Mesenteric fat pad (tissue), 1 donor: ENCODE data around the gene ANKRD44. TPM values are rescaled to one million over a fixed set of nuclear protein-coding genes. Genes with fewer than 3 reads are reported as not detected.

ENCODE experiments used
- DNase-seq: peaks from one replicate; pipeline ENCODE4 v3.0.0-alpha.2; 2020; ENCODE audit warnings: low spot score
- total RNA-seq: library from RNA; stranded (reverse); fragmentation: NEBNext Ultra II Directional; extraction: Animal tissue kit (Norgen Biotek cat#: 25700); gene quantifications from one replicate; pipeline ENCODE4 v1.2.1, GENCODE V29; 2021
- donor health status: DM: yes; HTN: yes; CAD: no.

ANKRD44 gene
- total RNA-seq, 1 donor from 2014 or later, result 26.0 TPM

- no peak for DNase-seq
These were observed 100.7 kb downstream of the ANKRD44 start for GRCh38 chr2:197209742-197210408.

DNA sequence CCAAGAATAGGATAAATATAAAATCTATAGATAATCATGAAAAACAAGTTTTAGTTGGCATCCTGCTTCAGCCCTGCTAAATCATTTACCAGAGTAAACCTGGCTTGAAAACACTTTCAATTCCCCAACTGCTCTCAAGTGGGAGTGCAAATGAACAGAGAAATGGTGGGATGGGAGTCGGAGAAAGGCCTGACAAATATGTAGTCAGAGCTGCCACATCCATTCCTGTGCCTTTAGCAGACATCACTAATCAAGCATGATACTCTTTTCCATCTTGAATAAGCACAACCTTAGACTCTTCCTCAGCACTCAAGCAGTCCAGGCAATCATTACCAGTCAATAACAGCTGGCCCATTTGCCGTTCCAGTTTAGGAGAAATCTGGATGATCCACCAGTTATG, 101.3 kb downstream of the ANKRD44 start:
- no peak for DNase-seq

- DNase-seq, result no peak
These were observed 101.7 kb downstream of the ANKRD44 start for GRCh38 chr2:197208841-197209240.

- DNase-seq, result no peak
These were observed 102.6 kb downstream of the ANKRD44 start for GRCh38 chr2:197208024-197208423.

DNA sequence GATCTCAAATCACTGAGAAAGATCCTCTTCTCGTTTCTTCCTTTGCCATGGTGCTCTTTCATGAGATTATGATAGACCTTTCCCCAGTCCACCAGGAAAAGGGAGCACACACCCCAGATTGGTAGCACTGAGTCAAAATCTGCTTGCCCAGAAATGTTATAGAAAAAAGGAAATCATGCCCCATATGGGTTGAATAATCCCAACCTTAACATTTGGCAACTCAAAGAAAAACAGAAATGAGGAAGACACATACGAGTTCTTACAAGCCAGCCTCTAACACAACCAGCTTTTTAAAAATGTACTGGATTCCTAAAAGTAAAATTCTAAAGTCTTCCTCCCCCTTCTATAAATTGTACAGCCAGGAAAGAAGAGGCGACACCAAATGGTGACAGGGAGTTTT, 103.0 kb downstream of the ANKRD44 start:
- DNase-seq, result no peak

- DNase-seq, result no peak
These were observed 103.5 kb downstream of the ANKRD44 start for GRCh38 chr2:197207106-197207505.

DNA sequence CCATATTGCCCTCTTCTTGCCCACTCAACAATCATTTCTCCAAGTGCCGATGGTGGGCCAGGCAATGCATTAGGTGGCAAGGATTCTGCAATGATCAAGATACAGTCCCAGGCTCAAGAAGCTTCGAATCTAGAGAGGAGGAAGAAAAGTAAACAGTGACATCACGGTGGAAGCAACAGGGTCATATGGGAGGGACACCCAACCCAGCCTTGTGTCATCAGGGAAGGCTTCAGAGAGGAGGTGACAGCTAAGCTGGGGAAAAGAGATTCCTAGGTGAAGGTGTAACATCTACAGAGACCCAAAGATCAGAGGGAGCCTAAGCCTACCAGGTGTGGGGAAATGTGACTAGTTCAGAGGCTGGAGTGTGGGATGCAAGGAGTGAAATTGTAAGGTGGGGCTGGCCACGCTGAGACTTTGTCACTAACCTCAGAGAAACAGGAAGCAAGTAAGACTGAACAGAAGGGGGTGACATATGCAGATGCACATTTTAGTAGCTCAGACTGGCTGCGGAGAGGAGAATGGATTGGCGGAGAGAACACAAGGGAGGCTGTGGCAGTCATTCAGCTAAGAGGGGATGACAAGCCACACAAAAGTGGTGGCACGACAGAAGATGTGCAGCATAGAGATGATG, 104.9 kb downstream of the ANKRD44 start:
- DNase-seq, result no peak

DNA sequence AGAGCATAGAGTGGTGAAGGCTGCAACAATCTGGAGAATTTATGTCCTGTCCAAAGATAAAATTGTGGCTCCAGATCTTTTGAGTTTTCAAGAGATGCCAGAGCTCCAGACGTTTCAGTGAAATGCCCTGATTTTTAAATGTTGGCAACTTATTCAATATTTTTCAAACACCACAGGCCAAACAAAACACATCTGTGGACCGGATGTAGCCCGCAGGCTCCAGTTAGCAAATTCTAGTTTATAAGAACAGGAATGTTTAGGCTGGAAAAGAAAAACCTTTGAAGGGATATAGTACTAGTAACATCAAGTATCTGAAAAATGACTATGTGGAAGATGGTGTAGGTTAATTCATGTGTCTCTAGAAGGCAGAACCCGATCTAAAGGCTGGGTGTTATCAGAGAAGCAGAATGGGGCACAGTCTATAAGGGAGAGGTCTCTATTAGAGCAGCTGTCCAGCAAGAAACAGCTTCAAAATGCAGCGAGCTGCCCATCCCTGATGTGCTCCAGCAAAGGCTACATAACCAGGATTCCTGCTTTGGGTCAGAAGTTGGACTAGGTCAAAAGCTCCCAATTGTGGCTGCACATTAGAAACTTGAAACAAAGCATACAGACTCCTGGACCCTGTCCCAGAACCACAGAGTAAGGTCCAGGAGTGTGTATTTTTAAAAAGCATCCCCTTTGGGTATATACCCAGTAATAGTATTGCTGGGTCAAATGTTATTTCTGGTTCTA, 105.9 kb downstream of the ANKRD44 start:
- DNase-seq, result no peak

GRCh38 chr2:197201874-197202273, 108.7 kb downstream of the ANKRD44 start:
- DNase-seq, result no peak

- DNase-seq, result no peak
These were observed 109.9 kb downstream of the ANKRD44 start for GRCh38 chr2:197200762-197201058.

- DNase-seq, result no peak
These were observed 110.4 kb downstream of the ANKRD44 start for GRCh38 chr2:197200051-197200761.

DNA sequence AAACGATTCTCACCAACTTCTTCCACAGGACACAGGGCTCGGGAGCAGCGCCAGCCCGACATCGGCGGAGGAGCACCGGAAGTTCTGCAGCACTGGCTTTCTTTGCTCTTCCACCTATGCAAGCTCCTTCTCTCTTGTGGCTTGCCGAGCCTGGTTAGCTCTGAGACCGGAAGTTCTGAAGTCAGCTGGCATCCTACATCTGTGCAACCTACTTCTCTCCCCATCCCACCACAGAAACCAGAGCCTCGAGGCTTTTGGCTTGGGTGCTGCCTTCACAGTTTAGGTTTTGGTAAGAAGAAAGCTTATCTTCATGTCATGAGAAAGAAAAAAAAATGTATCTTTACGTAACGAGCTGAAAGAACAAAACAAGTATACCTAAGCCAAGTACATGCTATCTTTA, 111.7 kb downstream of the ANKRD44 start:
- DNase-seq, result no peak

DNA sequence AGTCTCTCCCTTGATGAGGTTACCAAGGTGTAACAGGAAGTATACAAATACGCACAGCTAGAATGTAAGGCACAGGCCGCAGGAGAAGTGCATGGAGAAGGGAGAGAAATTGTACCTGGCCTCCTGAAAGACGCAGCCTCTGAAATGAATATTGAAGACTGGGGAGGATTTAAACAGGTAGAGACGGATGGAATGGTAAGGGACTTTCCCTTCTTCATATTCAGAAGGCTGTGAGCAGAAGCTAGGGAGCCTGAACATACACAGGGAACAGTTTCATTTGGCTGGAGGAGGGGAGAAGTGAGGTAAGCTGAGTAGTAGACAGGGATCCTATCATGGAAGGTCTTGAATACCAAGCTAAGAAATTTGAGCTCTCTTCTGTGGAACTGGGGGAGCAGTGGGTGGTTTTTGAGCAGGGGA, 112.7 kb downstream of the ANKRD44 start:
- no peak for DNase-seq

DNA sequence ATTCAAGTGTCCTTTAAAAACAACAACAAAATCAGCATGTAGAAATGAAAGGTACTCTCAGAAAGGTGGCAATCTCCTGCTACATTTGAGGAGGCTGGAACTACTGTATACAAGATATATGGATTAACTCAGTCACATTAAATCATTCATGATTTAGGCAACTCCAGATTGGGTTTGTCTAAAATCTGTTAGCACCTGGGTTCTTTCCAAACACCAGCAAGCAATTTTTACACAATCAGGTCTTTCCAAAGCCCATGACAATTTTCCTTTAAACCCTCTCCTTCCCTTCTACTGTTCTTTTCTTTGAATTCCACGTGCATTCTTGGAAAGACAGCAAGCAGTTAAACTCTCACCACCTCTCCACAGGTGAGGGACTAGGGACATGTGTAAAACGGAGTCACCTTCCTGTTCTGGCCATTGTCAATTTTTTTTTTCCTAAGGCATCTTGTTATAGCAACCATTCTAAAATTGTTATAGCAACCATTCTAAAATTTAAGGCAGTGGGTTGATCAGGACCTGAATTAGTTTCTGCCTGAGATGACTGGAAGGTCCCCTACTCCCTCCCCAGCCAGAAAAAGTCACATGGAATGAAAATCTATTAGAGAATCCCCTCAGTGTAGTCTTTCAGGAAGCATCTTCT, 113.9 kb downstream of the ANKRD44 start:
- DNase-seq, result no peak

- DNase-seq, result no peak
These were observed 115.1 kb downstream of the ANKRD44 start for GRCh38 chr2:197195518-197195917.

DNA sequence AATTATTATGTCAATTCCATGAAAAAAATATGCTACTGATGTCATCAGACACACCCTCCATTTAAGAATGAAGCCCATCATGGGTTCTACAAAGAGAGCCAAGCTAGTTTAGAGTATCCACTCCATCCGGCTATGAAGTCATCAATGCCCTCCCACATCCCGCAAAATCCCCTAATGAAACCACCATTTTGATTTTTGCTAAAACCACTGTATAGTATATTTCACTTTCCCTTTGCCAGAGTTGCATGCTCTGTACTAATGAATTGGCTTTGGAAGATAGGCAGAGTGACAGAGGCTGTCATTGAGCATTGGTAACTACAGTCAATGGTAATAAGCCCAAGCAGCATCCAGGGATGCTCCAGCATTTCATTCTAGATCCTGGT, 118.6 kb downstream of the ANKRD44 start:
- DNase-seq, result no peak

DNA sequence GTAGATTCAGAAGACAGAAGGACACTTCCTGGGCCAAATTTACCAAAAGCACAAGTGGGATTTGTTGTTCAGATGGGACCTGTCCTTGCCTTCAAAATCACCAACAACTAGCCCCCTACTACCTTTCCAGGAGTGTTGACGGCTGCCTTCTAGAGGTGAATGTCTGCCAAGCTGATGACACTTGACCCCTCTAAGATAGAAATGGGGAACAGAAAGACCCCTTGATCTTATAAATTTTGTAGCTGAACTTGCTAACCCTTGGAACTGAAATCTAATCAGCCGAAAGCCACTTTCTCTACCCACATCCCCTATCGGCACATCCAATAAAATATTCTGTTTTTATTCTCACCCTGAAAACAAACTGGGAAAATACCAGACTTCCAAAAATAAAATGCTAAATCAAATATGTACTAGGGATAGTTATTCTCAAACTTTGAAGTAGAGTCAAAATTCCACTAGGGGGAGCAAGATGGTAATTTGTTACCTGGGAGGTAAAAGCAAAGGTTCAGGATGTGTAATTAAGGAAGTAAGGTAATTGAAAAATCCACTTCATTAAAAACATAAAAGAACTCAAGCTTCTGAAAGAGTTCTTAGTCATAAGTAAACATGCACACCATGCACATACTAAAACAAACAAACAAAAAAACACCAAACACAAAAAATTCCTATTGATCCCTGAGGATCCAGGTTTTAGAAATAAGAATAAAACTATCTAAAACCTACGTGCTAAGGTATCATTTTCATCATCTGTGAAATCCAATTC, 119.2 kb downstream of the ANKRD44 start:
- DNase-seq, result no peak

GRCh38 chr2:197190100-197190432, 120.5 kb downstream of the ANKRD44 start:
- no peak for DNase-seq

DNA sequence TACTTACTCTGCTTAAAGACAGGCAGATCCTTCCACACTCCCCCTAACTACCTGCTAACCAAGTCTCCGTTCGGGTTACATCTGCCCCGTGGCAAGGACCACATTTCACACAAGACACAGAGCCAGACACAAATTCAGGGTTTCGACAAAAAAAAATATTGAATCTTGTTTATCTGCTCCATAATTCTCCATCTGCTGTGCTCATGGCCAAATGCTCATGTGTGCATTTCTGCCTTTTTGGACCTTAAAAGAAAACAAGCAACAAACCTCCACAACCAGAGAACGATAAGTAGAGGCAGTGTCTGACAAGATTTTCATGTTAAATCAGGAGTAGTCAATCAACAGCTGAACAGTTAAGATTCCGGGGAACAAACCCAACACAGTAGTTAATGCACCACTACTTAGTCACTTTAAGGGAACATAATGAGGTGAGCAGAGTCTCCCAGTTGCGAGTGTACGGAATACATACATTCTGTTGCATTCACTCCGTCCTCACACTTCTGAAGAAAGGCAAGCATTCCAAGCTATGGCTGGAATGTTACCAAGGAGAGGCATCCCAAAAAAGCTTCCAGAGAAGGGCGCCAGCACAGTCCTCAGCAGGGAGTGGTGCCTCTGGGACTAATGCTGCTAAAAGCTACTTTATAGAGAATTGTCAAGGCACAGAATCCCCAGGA, 121.0 kb downstream of the ANKRD44 start:
- no peak for DNase-seq

DNA sequence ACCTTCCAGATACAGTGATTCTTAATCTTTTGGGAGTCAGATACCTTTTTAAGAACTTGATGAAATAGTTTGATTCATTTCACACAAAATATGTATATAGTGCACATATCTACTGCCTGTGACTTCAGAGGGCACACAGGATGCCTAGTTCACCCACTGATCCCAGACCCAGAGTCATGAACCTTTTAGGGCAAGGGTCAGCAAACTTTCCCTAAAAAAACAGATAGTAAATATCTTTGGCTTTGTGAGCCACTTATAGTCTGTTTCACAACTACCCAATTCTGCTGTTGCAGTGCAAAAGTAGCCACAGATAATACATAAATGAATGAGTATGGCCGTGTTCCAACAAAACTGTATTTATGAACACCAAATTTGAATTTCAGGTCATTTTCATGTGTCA, 124.9 kb downstream of the ANKRD44 start:
- DNase-seq, result no peak
